Effector CD8-positive, alpha-beta T cell (primary cell): Measurements from ENCODE around the gene ARL13B.
"Not testable (repeated sequence)": the region's sequence is repeated elsewhere in the genome, so short reads cannot be mapped to it uniquely, and the experiment has no call there.

Experiments used
- DNase-seq: peaks from one replicate; lab custom pipeline; 2025; lab: John Stamatoyannopoulos, UW

ARL13B gene

GRCh38 chr3:94062513-94063404, 82.8 kb downstream of the ARL13B start, which contains the start of the genes DHFR2 and NSUN3:
DHFR2 (minus strand) TSS chr3:94062916; CDS start chr3:94061511, 1,405 bp downstream.
NSUN3 (plus strand) TSS chr3:94063061; CDS start chr3:94063127, 66 bp downstream.
- DNase-seq = peak; percentile 75

DNA sequence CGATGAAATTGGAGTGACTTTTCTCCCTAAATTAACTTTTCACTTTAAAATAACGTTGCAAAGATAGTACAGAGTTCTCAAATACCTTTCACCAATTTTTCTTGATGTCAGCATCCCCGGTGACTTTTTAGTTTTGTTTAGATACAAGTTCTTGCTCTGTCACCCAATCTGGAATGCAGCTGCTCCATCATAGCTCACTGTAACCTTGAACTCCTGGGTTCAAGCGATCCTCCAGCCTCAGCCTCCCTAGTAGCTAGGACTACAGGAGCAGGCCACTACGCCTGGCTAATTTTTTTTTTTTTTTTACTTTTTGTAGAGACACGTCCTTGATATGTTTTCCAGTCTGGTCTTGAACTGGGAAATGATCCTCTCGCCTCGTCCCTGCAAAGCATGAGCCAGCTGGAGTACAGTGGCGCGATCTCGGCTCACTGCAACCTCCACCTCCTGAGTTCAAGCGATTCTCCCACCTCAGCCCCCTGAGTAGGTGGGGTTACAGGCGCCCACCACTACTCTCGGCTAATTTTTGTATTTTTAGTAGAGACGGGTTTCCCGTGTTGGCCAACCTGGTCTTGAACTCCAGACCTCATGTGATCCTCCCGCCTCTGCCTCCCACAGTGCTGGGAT, 83.7 kb downstream of the ARL13B start:
- no peak for DNase-seq

DNA sequence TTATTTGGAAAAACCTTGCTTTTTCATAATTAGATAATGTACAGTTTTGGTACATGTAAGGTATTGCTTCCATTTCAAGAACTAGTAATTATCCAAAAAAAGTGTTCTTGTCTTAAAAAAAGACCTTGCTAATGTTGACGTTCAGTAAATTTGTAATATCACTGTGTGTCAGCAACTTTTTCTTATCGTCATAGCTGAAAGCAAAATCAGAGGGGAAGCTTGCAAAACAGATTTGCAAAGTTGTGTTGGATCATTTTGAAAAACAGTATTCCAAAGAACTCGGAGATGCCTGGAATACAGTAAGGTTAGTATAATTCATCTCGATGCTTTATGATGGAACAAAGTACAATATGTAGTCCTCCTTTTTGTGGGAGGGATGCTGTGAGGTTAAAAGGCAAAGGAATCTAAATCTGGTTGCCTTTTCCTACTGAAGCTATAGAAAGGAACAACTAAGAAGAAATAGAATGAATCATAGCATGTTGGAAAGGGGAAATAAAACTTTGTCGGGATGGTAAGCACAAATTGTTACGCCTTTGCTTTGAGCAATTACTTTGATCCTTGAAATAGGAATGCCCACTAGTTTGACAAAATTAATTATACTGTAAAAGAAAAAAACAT, 84.4 kb downstream of the ARL13B start:
- no peak for DNase-seq

DNA sequence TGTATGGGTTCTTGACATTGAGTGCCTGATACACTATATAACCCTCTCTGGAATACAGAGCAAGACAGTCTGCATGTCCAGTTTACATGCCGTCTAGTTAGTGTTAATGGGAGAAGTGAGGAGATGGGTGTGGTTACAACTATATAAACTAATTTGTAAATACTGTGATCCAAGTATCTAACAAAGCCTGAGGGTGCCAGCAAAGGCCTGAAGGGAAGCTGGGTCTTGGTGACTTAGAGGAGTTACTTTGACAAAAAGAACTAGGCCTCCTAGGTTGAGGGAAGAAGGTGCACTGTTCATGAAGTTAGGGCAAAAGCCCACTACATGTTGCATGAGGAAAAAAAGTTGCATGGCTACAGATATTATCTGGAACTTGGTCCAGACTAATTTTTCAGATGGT, 85.2 kb downstream of the ARL13B start:
- DNase-seq = no peak

- DNase-seq = no peak
Measured at GRCh38 chr3:94065819-94066480, 86.0 kb downstream of the ARL13B start.

GRCh38 chr3:94066506-94067500, 86.8 kb downstream of the ARL13B start:
- no peak for DNase-seq

GRCh38 chr3:94069194-94069813, 89.3 kb downstream of the ARL13B start:
- DNase-seq = no peak

DNA sequence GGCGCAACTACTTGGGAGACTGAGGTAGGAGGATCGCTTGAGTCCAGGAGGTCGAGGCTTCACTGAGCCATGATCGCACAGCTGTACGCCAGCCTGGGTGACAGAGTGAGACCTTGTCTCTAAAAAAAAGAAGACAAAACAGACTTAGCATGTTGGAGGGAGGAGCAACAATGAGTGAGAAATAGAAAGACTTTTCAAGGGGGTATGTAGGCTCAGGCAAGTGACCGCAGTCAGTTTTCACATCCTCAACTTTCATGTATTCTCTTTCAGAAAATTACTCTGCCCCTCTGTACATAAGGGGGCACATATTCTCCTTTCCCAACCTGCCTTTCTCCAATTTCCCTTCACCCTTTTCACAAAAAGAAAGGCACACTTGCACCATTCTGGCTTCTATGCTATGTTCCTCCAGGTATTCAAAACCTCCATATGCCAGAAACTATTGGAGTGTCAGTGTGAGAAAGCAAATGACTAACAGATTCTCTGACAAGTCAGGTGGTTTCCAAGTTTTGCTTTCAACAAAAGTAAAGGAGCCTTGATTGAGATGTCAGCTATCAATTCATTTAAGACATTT, 90.5 kb downstream of the ARL13B start:
- DNase-seq = no peak

DNA sequence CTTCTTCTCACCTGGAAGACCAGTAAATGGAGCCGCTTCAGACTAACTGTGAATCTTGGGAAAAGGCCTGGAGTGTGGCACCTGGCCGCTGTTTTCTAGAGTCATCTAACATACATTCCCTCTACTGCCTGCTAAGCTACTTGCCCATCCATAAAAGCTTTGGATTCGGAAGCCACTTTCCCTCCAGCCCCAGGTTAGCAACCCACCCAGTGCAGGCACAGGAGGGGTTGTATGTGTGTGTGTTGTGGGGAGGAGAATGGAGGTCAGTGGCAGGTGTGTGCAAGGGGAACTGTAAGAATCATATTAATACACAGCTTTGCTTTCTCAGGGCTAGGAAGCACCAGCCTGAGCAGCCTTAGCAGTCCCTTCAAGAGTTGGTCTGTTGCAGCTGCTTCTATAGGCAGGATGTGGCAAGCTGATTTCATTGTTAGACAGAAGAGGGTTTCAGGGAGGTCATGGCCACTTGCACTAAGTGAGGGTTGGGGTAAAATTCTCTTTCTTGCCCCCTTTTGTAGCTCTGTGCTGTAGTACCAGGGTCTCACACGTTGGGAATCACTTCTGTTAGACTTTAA, 91.8 kb downstream of the ARL13B start:
- DNase-seq = no peak

- DNase-seq = no peak
Measured at GRCh38 chr3:94076055-94076454, 96.1 kb downstream of the ARL13B start.

DNA sequence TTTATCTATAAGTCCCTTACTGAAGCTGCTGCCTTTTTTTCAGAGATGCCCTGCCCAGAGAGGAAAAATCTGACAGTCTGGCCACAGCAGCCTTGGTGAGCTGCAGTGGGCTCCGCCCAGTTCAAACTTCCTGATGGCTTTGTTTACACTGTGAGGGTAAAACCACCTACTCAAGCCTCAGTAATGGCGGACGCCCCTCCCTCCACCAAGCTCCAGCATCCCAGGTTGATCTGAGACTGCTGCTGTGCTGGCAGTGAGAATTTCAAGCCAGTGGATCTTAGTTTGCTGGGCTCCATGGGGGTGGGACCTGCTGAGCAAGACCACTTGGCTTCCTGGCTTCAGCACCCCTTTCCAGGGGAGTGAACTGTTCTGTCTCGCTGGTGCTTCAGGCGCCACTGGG, 100.6 kb downstream of the ARL13B start:
- not testable (repeated sequence) for DNase-seq

GRCh38 chr3:94081884-94082283, 101.9 kb downstream of the ARL13B start:
- DNase-seq = no peak

GRCh38 chr3:94082391-94082937, 102.5 kb downstream of the ARL13B start:
- no peak for DNase-seq

DNA sequence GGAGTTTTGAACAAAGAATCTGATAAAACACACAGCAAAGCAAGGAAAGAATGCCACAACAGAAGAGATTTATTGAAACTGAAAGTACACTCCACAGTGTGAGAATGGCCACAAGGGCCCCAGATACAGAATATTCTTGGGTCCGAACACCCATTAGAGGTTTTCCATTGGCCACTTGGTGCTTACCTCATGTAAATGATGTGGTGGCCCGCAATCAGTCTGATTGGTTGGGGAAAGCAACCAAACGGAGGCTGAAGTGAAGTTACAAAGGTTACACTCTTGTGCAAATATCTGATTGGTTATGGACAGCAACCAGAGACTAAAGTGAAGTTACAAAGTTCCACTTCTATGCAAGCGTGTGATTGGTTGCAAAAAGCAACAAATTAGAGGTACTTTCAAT, 103.3 kb downstream of the ARL13B start:
- no peak for DNase-seq

DNA sequence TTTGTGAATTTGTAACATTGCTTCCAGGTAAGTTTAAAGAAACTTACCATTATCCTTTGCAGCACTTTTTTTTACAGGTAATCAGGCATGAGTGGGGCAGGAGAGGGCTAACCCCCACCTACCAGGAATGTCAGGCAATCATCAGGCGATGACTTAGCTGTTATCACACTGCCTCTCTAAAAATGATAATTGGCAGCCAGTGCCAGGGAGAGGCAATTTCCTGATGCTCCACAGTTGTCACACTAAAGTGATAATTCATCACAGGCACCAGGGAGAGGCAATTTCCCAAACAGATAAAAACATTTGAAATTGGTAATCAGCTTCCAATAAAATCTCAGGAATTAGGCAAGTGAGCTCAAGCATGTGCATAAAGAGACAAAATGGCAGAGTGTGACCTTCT, 109.2 kb downstream of the ARL13B start:
- no peak for DNase-seq

- DNase-seq = no peak
Measured at GRCh38 chr3:94092086-94092485, 112.1 kb downstream of the ARL13B start.

DNA sequence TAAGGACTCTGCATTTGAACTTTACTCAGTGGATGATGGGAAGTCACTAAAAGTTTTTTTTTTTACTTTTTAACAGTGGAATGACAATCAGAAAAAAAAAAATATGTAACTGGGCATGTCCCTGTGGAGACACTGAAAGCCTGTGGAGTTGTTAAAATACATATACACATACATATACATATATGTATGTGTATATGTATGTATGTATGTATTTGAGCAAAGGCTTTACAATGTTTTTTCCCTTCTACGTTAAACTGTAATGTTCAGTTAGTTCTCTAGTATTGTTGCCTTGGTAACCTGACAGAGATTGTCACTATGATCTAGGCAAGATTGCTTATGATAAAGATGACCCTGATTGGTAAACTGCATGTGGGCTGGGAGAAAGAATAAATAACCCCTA, 113.2 kb downstream of the ARL13B start:
- no peak for DNase-seq

GRCh38 chr3:94095111-94095510, 115.2 kb downstream of the ARL13B start:
- DNase-seq = no peak

GRCh38 chr3:94098452-94098851, 118.5 kb downstream of the ARL13B start:
- no peak for DNase-seq
